Renal pelvis (tissue), 4 donors: ENCODE results near the gene NOL6. TPM values are rescaled to one million over a fixed set of nuclear protein-coding genes. Genes with fewer than 3 reads are reported as not detected.

Experiments
- DNase-seq: peaks from one replicate; pipeline ENCODE4 v3.0.0-alpha.2; 2013
- polyA plus RNA-seq, 3 donors: library from polyadenylated mRNA; unstranded; fragments of 120-200 nt; gene quantifications; one replicate each; pipeline ENCODE4 v1.2.1, GENCODE V29; 2013; ENCODE audit not compliant: insufficient read length in 3 of 3

NOL6 gene
- polyA plus RNA-seq, 3 donors, result 26.6 to 27.1 (median 26.9) TPM

DNA sequence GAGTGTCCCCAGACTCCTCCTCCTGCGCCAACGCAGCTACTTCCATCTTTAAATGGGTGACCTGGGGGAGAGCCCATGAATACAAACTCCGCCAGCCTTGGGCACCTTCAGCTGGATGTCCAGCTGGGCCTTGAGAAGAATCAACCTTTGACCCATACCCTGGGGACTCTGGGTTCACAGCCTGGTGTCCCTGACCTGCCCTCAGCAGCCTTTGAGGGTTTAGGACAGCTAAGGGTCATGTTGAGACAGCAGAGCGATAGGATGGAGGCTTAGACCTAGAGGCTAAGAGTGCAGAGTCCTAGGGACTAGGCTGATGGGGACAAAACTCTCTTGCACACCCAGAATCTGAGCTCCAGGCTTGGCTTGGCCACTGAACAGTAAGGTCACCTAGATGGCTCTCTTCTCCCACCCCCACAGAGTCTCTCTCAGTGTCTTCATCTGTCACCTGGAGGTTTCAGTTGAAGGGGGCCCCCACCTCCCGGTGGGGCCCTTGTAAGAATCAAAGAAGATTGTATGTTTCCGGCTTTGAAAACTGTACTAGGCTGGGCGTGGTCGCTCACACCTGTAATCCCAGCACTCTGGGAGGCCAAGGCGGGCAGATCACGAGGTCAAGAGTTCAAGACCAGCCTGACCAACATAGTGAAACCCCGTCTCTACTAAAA is 19.6 kb downstream of the NOL6 start:
- DNase-seq, result no peak

DNA sequence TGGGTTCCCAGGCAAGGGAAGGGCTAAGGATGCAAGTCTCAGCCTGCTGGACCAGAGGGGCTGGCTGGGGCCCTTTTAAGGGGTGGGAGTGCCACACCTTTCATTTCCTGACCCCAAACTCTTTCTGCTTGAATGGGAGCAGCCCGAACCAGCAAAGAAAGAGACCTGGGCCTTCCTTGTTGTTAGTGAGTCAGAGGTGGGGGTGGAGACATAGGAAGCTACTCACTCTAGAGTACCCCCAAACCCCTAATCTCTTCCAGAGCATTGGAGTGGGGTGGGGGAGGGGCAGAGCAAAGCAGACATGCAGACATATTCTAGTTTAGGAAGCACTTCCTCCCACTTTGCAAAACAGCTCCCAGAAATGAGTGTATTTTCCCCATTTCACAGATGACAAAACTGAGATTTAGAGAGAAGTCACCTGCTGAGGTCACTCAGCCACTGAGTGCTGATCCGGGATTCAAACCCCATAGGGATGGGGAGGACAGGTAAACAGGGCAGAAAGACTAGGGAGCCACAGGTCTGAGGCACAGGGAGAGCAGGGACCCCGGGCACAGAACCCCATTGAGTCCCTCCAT is 20.4 kb downstream of the NOL6 start:
- no peak for DNase-seq

DNA sequence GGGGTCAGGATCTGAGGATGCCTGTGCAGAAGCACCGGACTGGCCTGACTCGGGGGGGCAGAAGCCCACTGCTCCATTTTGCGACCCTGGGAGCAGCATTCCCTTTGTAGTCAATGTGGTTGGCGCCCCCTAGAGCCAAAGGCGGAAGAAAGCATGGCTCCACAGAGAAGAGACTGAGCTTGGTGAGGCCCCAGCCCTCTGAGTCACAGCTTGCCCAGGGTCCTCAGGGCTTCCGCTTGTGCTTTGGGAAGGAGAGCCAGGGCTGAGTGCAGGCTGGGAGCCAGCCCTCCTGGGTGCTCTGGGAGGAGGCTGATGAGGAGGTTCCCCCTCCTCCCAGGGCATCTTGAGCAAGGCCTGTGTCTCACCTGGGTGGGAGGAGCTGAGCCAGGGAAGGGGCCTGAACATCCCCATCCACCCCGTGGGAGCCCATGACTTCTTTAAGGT is 20.9 kb downstream of the NOL6 start:
- DNase-seq, result peak; percentile 62

DNA sequence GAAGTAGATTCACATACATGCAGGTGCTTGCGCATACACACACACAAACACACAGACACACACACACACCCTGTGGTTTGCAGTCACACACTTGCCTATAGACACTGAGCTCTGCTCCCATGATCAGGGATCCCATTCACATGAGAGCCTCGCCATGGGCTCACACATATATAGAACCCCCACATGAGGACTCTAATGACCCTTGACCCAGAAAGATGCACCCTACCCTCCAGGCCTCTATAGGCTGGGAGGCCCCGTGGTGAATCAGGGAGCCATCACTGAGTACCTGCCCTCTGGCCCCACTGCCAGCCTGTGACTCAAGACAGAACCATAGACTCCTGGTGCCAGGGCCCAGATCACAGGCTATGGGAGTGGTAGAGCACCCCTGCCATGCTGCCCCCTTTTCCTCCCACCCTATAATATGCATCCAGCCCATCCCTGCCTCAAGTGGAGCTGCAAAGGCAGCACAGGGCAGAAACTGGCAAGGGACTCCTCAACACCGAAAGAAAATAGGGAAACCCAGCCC is 23.0 kb downstream of the NOL6 start:
- DNase-seq, result no peak

DNA sequence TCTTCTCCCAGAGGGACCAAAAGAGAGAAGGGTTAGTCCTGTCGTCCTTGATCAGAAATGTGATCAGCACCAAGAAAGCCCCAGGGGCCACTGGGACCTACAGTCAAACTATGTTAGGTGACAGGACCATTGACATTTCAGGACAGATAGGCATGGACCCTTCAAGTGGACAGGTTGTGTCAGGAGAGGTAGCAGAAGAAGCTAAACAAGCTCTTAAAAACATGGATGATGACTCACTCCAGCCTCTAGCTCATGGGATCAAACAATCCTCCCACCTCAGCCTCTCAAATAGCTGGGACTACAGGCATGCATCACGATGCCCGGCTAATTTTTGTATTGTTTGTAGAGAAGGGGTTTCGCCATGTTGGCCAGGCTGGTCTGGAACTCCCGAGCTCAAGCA is 24.0 kb downstream of the NOL6 start:
- no peak for DNase-seq

DNA sequence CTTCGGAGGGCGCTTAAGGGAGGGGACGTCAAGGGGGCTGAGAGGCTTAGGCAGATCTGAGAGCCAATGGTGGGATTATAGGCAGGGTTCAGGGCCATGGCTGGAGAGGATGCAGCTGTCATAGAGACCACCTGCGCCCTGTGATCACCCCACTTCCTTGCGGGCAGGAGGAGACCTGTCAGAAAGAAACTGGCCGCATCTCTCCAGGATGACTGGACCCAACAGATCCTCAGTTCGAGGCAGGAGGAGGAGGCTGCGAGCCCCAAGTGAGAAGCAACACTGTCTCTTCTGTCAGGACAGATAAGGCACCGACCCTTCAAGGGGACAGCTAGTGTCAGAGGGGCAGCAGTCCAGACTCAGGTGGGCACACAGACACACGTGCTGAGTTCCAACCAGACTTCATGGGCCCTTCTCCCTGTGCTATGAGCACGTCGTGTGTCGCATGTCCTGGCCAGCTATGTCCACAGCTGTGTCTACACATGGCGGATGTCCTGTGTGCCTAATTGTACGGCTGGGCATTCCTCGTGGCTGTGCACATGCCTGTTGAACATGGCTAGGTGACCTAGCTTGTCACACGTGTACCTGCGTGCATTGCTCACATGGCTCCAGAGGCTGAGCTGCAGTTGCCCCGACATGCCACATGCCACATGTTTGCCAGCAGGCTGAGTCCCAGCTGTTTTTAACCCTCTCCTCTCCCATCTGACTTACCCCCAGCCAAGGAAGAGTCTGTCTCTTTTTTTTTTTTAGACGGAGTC is 25.7 kb downstream of the NOL6 start:
- DNase-seq, result no peak

DNA sequence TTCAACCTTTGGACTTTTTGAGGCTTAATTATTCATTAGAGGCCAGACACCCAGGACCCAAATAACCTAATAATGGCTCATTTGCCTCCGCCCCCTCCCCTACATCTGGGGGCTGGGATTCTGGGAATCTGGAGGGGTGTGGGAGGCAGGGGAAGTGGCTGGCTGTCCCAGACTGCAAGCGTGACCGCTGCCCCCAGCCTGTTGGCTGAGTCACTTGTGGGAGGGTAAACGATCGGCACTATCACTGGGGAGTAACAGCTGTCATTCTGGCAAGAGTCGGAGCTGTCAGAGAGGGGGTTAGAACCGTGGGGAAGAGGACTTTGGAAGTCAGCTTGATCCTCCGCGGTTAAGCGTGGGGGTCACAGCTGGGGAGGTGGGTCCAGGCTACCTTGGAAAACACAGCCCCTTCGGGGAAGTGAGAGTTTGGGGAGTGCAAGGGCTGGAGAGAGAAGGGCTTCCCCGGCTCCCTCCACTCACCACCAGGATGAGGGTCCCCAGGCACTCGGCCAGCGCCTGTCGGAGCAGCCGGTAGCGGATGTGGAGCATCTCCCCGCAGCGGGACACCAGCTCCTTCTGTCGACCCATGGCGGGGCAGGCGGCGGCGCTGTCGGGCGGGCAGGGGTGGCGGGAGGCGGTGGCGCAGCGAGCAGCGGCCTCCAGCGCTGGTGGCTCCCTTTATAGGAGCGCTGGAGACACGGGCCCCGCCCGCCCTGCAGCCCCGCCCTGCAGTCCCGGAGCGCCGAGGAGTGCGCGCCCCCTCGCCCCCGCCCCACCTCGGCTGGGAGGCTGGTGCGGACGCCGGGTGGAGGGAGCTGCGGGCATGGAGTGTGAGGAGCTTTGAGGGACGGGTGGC is 26.6 kb downstream of the NOL6 start, which contains the start of gene AQP3:
TSS of gene AQP3 (minus strand) at position 648 of the 853 bp plus-strand sequence. CDS start at position 585, 63 bp downstream.
- DNase-seq, result peak; percentile 58

DNA sequence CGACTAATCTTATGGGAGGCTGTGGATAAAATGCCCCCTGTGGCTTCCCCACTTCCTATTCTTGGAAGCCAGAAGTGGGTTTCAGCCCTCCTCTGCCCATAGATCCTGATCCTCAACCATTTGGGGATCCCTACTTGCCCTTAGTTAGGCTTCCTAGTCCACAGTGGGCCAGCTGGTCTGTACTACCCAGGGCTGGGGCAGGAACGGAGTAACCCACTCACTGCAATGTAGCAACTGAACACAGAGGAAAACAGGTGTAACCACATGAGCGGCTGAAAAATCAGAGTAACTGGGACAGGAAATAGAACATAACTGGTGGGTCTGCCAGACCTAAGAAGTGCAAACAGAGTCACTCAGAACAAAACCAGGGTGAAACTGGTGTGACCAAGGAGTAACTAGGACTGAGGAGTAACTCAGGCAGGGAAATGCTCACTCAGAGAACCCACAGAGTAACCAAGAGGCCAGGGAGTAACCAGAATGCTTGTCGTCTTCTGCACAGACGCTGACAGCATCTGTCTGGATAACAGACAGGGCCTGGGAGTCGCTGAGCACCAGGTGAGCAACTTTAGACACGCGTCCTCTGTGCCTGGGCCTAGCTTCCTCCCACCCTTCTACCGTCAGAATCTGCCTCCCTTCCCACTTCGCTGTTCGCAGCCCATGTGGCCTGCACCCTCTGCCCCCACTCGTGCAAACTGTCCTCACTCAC is 27.3 kb downstream of the NOL6 start:
- DNase-seq, result no peak

DNA sequence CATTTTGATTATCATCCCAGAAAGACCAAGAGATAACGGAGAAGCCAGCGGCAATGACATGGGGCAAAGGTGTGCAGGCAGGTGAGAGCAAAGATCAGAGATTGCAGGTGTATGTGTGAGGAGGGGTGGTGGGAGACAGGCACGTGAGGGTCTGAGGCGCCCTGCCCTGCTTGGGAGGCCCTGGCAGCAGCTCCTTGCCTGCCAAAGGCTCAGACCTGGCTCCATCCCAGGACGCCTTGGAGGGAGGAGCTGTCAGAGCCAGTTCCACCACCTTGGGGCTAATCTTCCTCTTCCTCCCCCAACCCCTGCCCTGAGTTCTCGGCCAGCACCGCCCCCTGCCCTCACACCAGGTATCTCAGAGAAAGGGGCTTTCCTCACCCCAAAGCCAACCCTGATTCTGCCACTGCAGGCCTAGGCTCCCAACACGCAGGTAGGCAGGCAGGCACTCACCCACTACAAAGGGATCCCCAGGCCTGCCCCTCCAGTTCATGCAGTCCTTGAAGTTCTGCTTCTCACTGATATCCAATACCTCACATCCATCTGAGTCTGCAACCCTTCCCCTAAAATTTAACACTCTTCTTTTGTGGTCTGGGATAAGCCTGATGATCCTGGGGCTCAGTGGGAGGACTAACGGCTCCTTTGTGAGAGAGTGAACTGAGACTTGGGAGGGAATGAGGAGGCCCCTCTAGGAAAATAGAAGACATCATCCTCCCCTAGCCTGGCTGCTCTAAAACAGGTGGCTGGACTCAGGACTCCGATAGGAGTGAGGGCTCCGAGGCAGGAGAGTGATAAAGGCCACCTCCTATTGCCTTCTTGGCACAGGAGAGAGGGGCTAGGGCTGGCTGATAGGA is 28.1 kb downstream of the NOL6 start:
- no peak for DNase-seq

DNA sequence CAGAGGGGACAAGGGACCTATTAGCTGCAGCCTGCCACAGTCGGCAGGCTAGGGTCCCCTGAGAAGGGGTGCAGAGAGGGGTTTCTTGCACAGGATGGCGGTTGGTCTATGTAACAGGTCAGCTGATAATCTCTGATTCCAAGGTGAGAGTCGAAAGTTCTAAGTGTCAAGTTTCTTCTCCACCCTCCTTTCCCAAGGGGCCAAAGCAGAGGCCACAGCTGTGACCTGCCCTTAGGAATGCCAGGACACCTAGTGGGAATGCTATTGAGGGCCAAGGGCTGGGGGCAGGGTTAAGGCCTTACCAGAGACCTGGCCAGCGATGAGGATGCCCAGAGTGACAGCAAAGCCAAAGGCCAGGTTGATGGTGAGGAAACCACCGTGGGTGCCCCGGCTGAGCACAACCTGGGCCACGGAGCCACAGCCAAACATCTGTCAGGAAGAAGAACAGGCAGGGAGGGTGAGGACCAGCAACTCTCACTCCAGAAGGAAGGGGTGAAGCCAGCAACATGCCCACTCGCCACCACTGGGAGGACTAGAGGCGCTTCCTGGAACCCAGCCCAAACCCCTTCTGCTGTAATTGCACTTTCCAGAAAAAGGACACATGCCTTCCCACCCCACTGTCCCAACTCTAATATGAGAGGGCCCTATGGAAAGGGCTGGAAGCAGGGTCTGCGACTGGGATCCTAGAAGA is 30.1 kb downstream of the NOL6 start:
- DNase-seq, result no peak

DNA sequence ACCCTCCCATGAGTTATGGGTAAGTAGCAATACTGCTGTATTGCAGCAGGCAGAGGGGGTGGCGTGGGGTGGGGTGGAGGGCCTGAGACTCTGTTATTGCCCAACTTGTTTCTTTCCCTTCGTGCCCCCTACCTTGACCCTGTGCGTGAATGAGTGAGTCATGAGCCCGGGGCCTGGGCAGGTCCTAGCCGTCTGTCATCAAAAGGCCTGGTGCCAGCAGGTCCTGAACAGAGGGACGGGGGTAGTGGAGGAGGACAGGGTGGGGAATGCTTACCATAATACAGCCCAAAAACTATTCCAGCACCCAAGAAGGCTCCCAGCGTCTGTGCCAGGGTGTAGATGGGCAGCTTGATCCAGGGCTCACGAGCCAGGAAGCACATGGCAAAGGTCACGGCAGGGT is 30.7 kb downstream of the NOL6 start:
- no peak for DNase-seq

DNA sequence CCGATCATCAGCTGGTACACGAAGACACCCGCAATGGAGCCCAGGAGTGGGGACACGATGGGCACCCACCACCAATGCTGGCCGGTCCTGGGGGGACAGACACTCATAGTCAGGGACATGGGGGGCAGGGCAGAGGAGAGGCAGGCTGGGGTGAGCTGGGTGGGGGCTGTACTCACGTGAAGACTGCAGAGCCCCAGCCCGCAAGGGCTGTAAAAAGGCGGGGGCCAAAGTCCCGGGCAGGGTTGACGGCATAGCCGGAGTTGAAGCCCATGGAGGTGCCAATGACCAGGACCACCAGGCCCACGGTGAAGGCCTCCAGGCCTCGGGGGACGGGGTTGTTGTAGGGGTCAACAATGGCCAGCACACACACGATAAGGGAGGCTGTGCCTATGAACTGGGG is 31.6 kb downstream of the NOL6 start:
- DNase-seq, result no peak

DNA sequence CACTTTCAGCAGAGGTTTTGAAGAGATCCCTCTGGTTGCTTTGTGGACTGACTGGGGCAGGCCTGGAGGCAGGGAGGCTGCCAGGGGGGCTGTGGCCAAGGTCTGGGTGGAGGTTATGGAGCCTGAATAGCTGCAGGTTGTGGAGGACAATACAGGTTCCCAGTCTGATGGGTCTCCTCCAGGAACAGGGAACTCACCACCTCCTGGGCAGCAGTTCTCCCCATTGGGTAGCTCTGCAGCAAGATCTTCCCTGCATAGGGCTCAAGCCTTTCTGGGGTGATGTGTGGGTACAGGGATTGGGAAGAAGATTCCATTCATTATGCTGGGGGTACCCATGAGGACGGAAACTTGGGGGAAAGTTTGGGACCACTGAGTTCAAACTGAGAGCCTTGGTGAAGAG is 33.1 kb downstream of the NOL6 start:
- DNase-seq, result no peak

DNA sequence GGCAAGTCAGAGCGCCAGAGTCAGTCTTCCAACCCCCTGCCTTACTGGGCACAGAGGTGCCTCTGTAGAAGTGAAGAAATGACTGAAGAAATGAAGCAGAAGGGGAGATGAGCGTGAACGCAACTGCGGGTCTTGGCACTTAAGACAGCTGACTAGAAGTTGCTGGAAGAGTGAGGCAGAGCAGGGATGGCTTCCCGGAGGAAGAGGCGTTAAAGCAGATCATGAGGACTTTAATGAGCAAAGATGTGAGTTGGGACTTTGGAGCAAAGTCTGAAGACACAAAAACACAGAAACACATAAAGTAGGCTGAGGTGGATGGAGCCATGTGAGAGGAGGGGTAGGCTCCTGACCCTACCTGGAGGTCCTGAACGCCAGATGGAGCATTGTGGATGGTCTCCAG is 33.5 kb downstream of the NOL6 start:
- DNase-seq, result no peak

DNA sequence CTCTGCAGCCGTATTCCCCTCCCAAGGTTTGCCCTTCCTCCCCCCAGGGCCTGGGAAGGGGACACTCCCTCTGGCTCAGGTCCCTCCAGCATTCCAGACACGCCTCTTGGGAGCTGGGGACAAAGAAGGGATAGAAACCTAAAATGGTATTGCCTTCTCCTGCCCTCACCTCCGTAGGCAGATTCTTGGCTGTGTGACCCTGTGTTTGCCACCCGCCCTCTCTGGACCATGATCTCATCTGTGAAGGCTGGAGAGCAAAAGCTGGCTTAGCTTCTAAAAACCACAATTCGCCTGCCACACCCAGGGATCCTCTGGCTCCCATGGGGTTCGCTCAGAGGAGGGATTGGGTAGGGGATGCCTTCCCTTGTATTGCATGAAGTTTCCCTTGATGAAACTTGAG is 34.0 kb downstream of the NOL6 start:
- DNase-seq, result no peak

DNA sequence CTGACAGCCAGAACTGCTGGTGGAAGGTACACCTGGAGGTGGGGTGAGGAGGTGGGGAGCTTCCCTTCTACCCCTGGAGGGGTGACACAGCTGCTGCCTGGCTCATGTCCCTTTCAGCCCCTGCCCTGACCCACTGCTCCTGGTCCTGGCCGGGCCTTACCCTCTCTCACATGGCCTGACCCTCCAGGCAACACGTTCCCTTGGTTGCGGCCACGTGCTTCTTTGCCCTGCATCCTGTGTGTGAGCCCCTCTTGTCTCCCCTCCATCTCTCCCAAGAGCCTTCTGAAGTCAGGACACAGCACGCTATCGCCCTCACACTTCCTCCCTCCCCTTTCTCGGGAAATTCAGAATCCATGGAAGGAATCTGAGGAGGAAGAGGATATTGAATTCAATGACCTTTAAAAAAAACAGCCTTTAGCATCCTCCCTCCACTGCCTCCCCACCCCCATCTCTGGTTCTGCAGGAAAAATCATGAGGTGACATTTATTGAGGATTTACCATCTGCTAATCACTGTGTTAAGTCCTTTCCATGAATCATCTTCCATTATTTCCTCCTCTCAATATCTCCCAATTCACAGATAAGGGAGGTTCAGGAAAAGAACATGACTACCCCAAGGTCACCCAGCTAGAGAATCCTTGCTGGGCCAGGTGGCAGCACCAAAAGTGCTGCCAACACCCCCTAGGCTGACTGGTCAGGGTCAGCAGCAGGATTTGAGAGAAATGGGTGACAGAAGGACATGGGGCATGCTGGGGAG is 34.6 kb downstream of the NOL6 start:
- DNase-seq, result no peak

DNA sequence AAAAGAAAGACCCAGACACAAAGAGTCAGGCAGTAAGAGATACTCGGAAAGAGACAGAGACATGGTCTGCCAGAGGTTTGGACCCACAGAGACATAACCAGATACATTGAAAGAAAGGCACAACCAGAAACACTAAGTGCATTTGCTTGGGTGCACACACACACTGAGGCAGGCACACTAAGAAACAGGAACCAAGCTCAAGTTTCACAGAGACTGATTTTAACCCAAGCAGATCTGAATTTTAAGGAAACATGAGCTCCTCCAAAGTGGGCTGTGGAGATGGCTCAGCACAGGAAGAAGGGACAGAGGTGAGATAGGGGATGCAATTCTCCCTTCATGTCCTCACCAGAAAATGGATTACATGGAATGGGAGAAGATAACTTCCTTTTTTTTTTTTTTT is 35.8 kb downstream of the NOL6 start:
- no peak for DNase-seq

DNA sequence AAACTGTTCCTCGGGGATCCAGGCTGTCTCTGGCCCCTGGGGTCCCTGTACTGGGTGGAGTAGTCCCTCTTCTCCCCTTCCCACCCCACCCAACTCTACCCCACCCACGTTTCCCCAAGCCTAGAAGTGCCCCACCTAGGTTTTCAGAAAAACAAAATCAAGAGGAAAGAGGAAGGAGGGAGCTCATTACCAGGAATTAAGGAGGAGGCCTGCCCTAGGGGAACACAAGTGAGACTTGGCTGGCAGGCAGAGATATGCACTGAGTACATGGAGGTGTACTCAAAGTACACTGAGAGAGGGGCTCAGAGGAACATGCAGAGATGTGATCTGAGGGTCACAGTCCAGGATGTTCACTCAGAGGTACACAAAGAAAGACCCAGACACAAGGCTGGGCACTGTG is 36.5 kb downstream of the NOL6 start:
- DNase-seq, result no peak

DNA sequence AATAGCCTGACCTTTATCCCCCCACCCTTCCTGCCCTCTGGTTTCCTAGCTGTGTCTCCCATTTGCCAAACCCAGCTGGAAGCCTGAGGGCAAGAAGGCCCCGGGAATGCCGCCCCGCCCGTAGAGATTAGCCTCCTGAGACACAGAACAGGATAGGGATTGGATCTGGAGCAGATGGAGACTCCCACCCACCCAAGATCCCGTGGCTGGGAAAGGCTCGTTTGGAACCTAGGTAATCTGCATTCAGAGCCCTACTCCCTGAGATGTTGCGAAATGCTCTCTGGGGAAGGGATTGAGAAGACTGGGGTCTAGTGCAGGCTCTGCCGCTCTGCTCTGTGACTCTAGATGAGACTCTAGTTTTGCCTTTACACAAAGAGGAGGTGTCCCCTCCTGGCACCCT is 37.3 kb downstream of the NOL6 start:
- no peak for DNase-seq
